Kidney (tissue), 14 donors: ENCODE results near the gene NEAT1. TPM values are rescaled to one million over a fixed set of nuclear protein-coding genes. Genes with fewer than 3 reads are reported as not detected.

Source experiments
- DNase-seq, 5 donors: peaks; one replicate each; pipeline ENCODE4 v3.0.0-alpha.2; 2013 to 2020
- FAIRE-seq: peaks from 2 replicates; lab custom pipeline; 2012; peaks lifted over from hg19 to GRCh38; lab: Jason Lieb, UNC
- H3K27ac ChIP-seq, 2 donors: one replicate each; pipeline ENCODE4 v1.7.0; 2013; ENCODE audit warnings: low read depth in 2 of 2, low read length in 2 of 2, inconsistent platforms in 1 of 2
- H3K27me3 ChIP-seq: one replicate; pipeline ENCODE4 v1.7.1; 2013; ENCODE audit warnings: low read length, inconsistent platforms; ENCODE audit not compliant: control insufficient read depth, insufficient read depth
- H3K36me3 ChIP-seq, 3 donors: one replicate each; pipeline versions ENCODE4 v1.7.0 to v1.7.1; 2013; ENCODE audit warnings: low read length in 3 of 3, control low read depth in 1 of 3, inconsistent platforms in 1 of 3; ENCODE audit not compliant: insufficient read depth in 3 of 3, control insufficient read depth in 2 of 3
- H3K4me1 ChIP-seq, 3 donors: one replicate each; pipeline versions ENCODE4 v1.7.0 to v1.7.1; 2013; ENCODE audit warnings: low read length in 3 of 3, inconsistent platforms in 1 of 3, low read depth in 1 of 3; ENCODE audit not compliant: control insufficient read depth in 2 of 3, insufficient read depth in 2 of 3
- H3K4me3 ChIP-seq, 3 donors: one replicate each; pipeline versions ENCODE4 v1.7.0 to v1.8.1; 2013; ENCODE audit warnings: low read length in 3 of 3, control low read depth in 1 of 3, inconsistent platforms in 1 of 3
- H3K9ac ChIP-seq, 3 donors: one replicate each; pipeline versions ENCODE4 v1.7.0 to v1.7.1; 2013; ENCODE audit warnings: low read length in 3 of 3, control low read depth in 1 of 3, inconsistent platforms in 1 of 3
- H3K9me3 ChIP-seq, 3 donors: one replicate each; pipeline versions ENCODE4 v1.7.0 to v1.7.1; 2013; ENCODE audit warnings: low read length in 3 of 3, control low read depth in 1 of 3, inconsistent platforms in 1 of 3; ENCODE audit not compliant: control insufficient read depth in 2 of 3, insufficient read depth in 1 of 3
- CTCF ChIP-seq: IDR thresholded peaks from 3 replicates; pipeline ENCODE4 v1.5.1; 2012; ENCODE audit warnings: mild to moderate bottlenecking, moderate library complexity, borderline replicate concordance; ENCODE audit not compliant: insufficient read depth; ENCODE audit errors: extremely low read depth
- intact Hi-C: fragments of 100-400 bp; cut with DNase I; formaldehyde crosslinking; loops from one replicate; pipeline ENCODE4 v1.11.1; 2022
- polyA plus RNA-seq: library from polyadenylated mRNA; stranded (reverse); fragments of 350-450 nt; fragmentation: Illumina TruSeq; extraction: RNeasy Lipid Tissue Mini Kit (QIAGEN cat#74804); gene quantifications from one replicate; pipeline ENCODE4 v1.2.3, GENCODE V29; 2014; ENCODE audit warnings: low read depth, low replicate concordance; ENCODE audit not compliant: insufficient read depth
- total RNA-seq: library from RNA; stranded (reverse); fragmentation: NEBNext Ultra II Directional; extraction: Animal tissue kit (Norgen Biotek cat#: 25700); gene quantifications from one replicate; pipeline ENCODE4 v1.2.1, GENCODE V29; 2021
- donor health status: control.
- donor health status: control.
- donor health status: control.
- donor health status: control.
- donor health status: control.
- donor health status: DM: yes; HTN: yes; CAD: no.
- donor health status: Normal renal cell carcinoma (clear cell type).

NEAT1 gene
- total and polyA plus RNA-seq, 2 donors from 2014 or later: 595 to 1,006 TPM

GRCh38 chr11:65416841-65417701, 5.5 kb upstream of the NEAT1 start:
- Histone ChIP-seq H3K27ac (peak overlapping the region; percentile 99 to 100), H3K27me3 (no peaks in the 10 kb centered on the region), H3K4me3 (peak overlapping the region in 2 of 3 donors; percentile 55 to 80), H3K36me3 (no peaks in the 10 kb centered on the region), H3K9ac (peak overlapping the region in 2 of 3 donors; percentile 93 to 98), H3K4me1 (peaks cover 5 to 40% (median 39%) of the 10 kb centered on the region in 3 donors), H3K9me3 (no peaks in the 10 kb centered on the region)
- no peak for TF ChIP-seq CTCF
- DNase-seq: peak in 2 of 5 donors; percentile 61 to 84
- FAIRE-seq: no peak
- intact Hi-C loops: loop anchor here (5.0 kb wide), 1 partner anchor 90 kb away; no protein-coding TSS in a partner anchor

DNA sequence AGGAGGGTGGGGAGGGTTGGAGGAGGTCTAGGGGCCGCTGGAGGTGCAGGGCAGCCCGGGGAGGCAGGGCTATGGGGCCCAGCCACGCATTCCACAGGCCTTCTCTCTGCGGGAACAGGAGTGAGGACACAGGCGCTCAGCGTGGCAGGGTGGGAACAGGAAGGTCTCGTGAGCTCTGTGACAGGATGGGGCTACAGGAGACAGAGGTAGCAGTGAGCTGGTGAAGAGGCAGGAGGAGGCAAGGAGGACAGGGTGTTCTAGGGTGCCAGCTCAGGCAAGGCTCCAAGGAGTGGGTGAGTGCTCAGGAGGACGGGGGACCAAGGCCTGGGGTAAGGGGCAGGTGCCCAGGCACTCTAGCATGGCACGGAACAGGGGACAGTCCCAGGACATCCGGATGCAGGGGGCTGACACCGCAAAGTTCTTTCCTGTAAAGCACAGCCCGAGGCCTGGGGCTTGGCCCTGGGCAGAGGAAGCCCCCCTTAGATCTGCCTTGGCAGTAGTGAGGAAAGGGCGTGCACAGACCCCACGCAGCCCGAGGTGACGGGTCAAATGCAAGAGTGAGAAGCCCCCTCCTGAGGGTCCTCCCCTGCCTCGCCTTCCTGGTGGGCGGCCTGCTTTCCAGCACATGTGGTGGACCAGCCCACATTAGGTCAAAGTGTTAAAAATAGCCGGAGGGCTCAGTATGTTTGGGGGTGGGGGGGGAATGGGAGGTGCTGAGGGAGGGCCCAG, 4.7 kb upstream of the NEAT1 start:
- peak overlapping the region in 2 of 3 donors; percentile 55 to 80 for H3K4me3 ChIP-seq
- peak overlapping the region in 2 of 3 donors; percentile 93 to 98 for H3K9ac ChIP-seq
- peaks cover 5 to 40% (median 38%) of the 10 kb centered on the region in 3 donors for H3K4me1 ChIP-seq

DNA sequence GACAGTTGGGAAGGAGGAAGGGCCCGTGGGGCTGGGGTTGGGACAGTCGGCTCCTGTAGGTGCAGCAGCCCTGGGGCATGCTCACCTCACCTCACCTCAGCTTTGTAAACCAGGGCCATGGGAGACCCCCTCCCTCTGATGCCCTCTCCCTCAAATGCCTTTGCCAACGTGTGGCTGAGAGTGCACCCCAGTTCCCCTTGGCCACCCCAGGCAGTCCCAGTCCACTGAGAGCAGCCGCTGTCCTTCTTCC, 4.2 kb upstream of the NEAT1 start:
- peak in 1 of 5 donors; percentile 75 for DNase-seq
- Histone ChIP-seq H3K27me3 (no peaks in the 10 kb centered on the region), H3K9me3 (no peaks in the 10 kb centered on the region), H3K27ac (peak overlapping the region; percentile 99 to 100), H3K4me3 (peak overlapping the region; percentile 16 to 80 (median 51)), H3K9ac (peak overlapping the region; percentile 13 to 98 (median 26)), H3K4me1 (peaks cover 5 to 40% (median 38%) of the 10 kb centered on the region in 3 donors), H3K36me3 (peaks cover 0 to 7% (median under 1%) of the 10 kb centered on the region in 3 donors)
- intact Hi-C loops: loop anchor here (5.0 kb wide), 1 partner anchor 89 kb away; no protein-coding TSS in a partner anchor
- TF ChIP-seq CTCF: no peak
- FAIRE-seq: no peak

More for the DNA sequence above, 4.7 kb upstream of the NEAT1 start:
- FAIRE-seq (no peak), DNase-seq (peak in 4 of 5 donors; percentile 47 to 88 (median 77))
- Histone ChIP-seq H3K27ac (peak overlapping the region; percentile 99 to 100), H3K36me3 (peaks cover 0 to 2% (median 0%) of the 10 kb centered on the region in 3 donors), H3K9me3 (no peaks in the 10 kb centered on the region), H3K27me3 (no peaks in the 10 kb centered on the region)
- TF ChIP-seq CTCF: no peak
- intact Hi-C loops: loop anchor here (5.0 kb wide), 1 partner anchor 89 kb away; no protein-coding TSS in a partner anchor
